Neural cell (in vitro differentiated cells): ENCODE data around the gene SLC35A2.

ENCODE experiments used
- EZH2 ChIP-seq: fragments of 200-600, 300-800 bp; shearing (Covaris generic), sonication (generic); IDR thresholded peaks from 2 replicates; pipeline ENCODE4 v1.6.1; 2014; ENCODE audit warnings: antibody characterized with exemption, low read length, borderline replicate concordance, mild to moderate bottlenecking; ENCODE audit not compliant: insufficient read depth, poor library complexity, severe bottlenecking
- TAF1 ChIP-seq: IDR thresholded peaks from 2 replicates; pipeline ENCODE4 v1.6.1; 2012; ENCODE audit warnings: low read depth
- TF ChIP-seq, protein P1 (sequence below): fragments of 450-650 bp; IDR thresholded peaks from 2 replicates; pipeline ENCODE4 v1.5.1; 2014; ENCODE audit warnings: antibody characterized with exemption, mild to moderate bottlenecking, moderate library complexity; ENCODE audit not compliant: poor library complexity, severe bottlenecking

GRCh38 chrX:48899078-48899410 is 12.4 kb downstream of the SLC35A2 start:
- TF ChIP-seq, protein P1, sequence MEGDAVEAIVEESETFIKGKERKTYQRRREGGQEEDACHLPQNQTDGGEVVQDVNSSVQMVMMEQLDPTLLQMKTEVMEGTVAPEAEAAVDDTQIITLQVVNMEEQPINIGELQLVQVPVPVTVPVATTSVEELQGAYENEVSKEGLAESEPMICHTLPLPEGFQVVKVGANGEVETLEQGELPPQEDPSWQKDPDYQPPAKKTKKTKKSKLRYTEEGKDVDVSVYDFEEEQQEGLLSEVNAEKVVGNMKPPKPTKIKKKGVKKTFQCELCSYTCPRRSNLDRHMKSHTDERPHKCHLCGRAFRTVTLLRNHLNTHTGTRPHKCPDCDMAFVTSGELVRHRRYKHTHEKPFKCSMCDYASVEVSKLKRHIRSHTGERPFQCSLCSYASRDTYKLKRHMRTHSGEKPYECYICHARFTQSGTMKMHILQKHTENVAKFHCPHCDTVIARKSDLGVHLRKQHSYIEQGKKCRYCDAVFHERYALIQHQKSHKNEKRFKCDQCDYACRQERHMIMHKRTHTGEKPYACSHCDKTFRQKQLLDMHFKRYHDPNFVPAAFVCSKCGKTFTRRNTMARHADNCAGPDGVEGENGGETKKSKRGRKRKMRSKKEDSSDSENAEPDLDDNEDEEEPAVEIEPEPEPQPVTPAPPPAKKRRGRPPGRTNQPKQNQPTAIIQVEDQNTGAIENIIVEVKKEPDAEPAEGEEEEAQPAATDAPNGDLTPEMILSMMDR, result no peak
- TF ChIP-seq EZH2 (no peak), TAF1 (no peak)
